HCT116 (cell line): ENCODE measurements around the gene FBXO40. TPM values are rescaled to one million over a fixed set of nuclear protein-coding genes. Genes with fewer than 3 reads are reported as not detected.
"Not testable (repeated sequence)": the region's sequence is repeated elsewhere in the genome, so short reads cannot be mapped to it uniquely, and the experiment has no call there.

ENCODE experiments used
- ATAC-seq: fragments of 200-7000 bp; cut with Tn5 transposase; 2 replicates; pipeline ENCODE4 v1.9.1; 2020; ENCODE audit warnings: mild to moderate bottlenecking, moderate library complexity
- BruUV-seq: library from RNA; stranded (reverse); fragments of 400-500 nt; replicated peaks from 2 replicates; lab custom pipeline; 2021; lab: Mats Ljungman, UMichigan
- CTCF ChIA-PET: fragments of 300-600 bp; sonication (Branson Sonifier 250); formaldehyde crosslinking; loops from one replicate; lab custom pipeline; 2021; ENCODE audit warnings: antibody characterized with exemption; lab: Charles Lee
- POLR2A ChIA-PET: fragments of 300-600, 350-600 bp; sonication (Branson Sonifier 250); formaldehyde crosslinking; loops from one replicate; lab custom pipeline; 2021; ENCODE audit warnings: antibody characterized with exemption; lab: Charles Lee
- RAD21 ChIA-PET, 2 experiments: fragments of 300-600 bp; sonication (Branson Sonifier 250); formaldehyde crosslinking; loops; one replicate each; lab custom pipeline; 2023; ENCODE audit warnings: low total read pairs in 2 of 2; ENCODE audit not compliant: uncharacterized antibody in 2 of 2, unreplicated experiment in 2 of 2, low non-redundant PET in 1 of 2; lab: Charles Lee
- DNase-seq: peaks from one replicate; pipeline ENCODE4 v3.0.0-alpha.2; 2010; ENCODE audit warnings: low read depth, low spot score
- H2AFZ ChIP-seq: fragments of 200-600 bp; shearing (Covaris generic), sonication (generic); 2 replicates; pipeline ENCODE4 v1.6.1; 2017; ENCODE audit warnings: low read depth, mixed run types, mixed read lengths, antibody characterized with exemption, low read length; ENCODE audit not compliant: poor library complexity, severe bottlenecking
- H3K27ac ChIP-seq: 2 replicates; pipeline ENCODE4 v1.5.1; 2012; ENCODE audit warnings: low read depth, low read length
- H3K27me3 ChIP-seq: fragments of 200-600 bp; sonication (generic); 2 replicates; pipeline ENCODE4 v1.6.1; 2016; ENCODE audit warnings: mixed run types, low read length, mixed read lengths; ENCODE audit not compliant: insufficient read depth
- H3K36me3 ChIP-seq, 2 experiments: fragments of 200-500 bp in 1 of 2; fragments of 200-600 bp in 1 of 2; sonication (Bioruptor generic) in 1 of 2; sonication (generic) in 1 of 2; 2 replicates each; pipeline versions ENCODE4 v1.5.1 to v1.6.1; 2014 to 2016; ENCODE audit warnings: low read length in 2 of 2, inconsistent platforms in 1 of 2, mixed read lengths in 1 of 2, mixed run types in 1 of 2; ENCODE audit not compliant: insufficient read depth in 2 of 2, control insufficient read depth in 1 of 2
- H3K4me1 ChIP-seq, 2 experiments: fragments of 200-600 bp in 1 of 2; sonication (generic) in 1 of 2; 2 replicates each; pipeline versions ENCODE4 v1.5.1 to v1.6.1; 2012 to 2017; ENCODE audit warnings: low read length in 2 of 2, inconsistent platforms in 1 of 2, mild to moderate bottlenecking in 1 of 2, mixed read lengths in 1 of 2, mixed run types in 1 of 2, moderate library complexity in 1 of 2; ENCODE audit not compliant: insufficient read depth in 2 of 2, control insufficient read depth in 1 of 2
- H3K4me2 ChIP-seq: fragments of 200-600 bp; sonication (generic); 2 replicates; pipeline ENCODE4 v1.6.1; 2017; ENCODE audit warnings: mixed run types, low read length, mixed read lengths
- H3K4me3 ChIP-seq, 2 experiments: fragments of 200-600 bp in 1 of 2; sonication (generic) in 1 of 2; replicated peaks in 1 of 2; 2 replicates each; pipeline ENCODE4 v1.5.1; 2011 to 2016; ENCODE audit warnings: low read length in 2 of 2, control low read depth in 1 of 2, low read depth in 1 of 2, mild to moderate bottlenecking in 1 of 2, mixed read lengths in 1 of 2, mixed run types in 1 of 2
- H3K79me2 ChIP-seq: fragments of 200-600 bp; sonication (generic); 2 replicates; pipeline ENCODE4 v1.6.1; 2017; ENCODE audit warnings: mild to moderate bottlenecking, mixed run types, low read length, moderate library complexity, mixed read lengths; ENCODE audit not compliant: insufficient read depth
- H3K9ac ChIP-seq: fragments of 200-600 bp; sonication (generic); 2 replicates; pipeline ENCODE4 v1.6.1; 2016; ENCODE audit warnings: low read length, mixed read lengths
- H3K9me2 ChIP-seq: fragments of 200-600 bp; sonication (generic), shearing (Covaris generic); 2 replicates; pipeline ENCODE4 v1.6.1; 2017; ENCODE audit warnings: mixed run types, mild to moderate bottlenecking, moderate library complexity; ENCODE audit not compliant: insufficient read depth
- H3K9me3 ChIP-seq, 2 experiments: fragments of 200-500 bp in 1 of 2; fragments of 200-600 bp in 1 of 2; sonication (Bioruptor generic) in 1 of 2; sonication (generic) in 1 of 2; 2 replicates each; pipeline ENCODE4 v1.6.1; 2014 to 2017; ENCODE audit warnings: low read length in 2 of 2, mixed read lengths in 2 of 2, inconsistent platforms in 1 of 2, low read depth in 1 of 2, mild to moderate bottlenecking in 1 of 2, mixed run types in 1 of 2, moderate library complexity in 1 of 2; ENCODE audit not compliant: control insufficient read depth in 1 of 2, insufficient read depth in 1 of 2
- H4K20me1 ChIP-seq: fragments of 200-600 bp; sonication (generic), shearing (Covaris generic); 2 replicates; pipeline ENCODE4 v1.6.1; 2017; ENCODE audit warnings: mixed run types, mild to moderate bottlenecking, moderate library complexity; ENCODE audit not compliant: insufficient read depth
- ATF3 ChIP-seq: IDR thresholded peaks from 2 replicates; pipeline ENCODE4 v1.6.1; 2012
- CBX3 ChIP-seq: IDR thresholded peaks from 2 replicates; pipeline ENCODE4 v1.6.1; 2012; ENCODE audit warnings: low read depth
- CEBPB ChIP-seq: IDR thresholded peaks from 2 replicates; pipeline ENCODE4 v1.6.1; 2012; ENCODE audit warnings: low read depth
- EGR1 ChIP-seq: IDR thresholded peaks from 2 replicates; pipeline ENCODE4 v1.6.1; 2012; ENCODE audit warnings: low read depth
- ELF1 ChIP-seq: IDR thresholded peaks from 2 replicates; pipeline ENCODE4 v1.6.1; 2012; ENCODE audit warnings: low read depth, borderline replicate concordance
- EZH2 ChIP-seq: fragments of 200-600 bp; sonication (generic); IDR thresholded peaks from 2 replicates; pipeline ENCODE4 v1.6.1; 2017; ENCODE audit warnings: antibody characterized with exemption, mixed run types
- FOSL1 ChIP-seq: IDR thresholded peaks from 2 replicates; pipeline ENCODE4 v1.6.1; 2012; ENCODE audit warnings: low read depth
- JUND ChIP-seq: IDR thresholded peaks from 2 replicates; pipeline ENCODE4 v1.6.1; 2012
- MAX ChIP-seq: IDR thresholded peaks from 2 replicates; pipeline ENCODE4 v1.6.1; 2012
- POLR2A ChIP-seq: IDR thresholded peaks from 2 replicates; pipeline ENCODE4 v1.7.0; 2011; ENCODE audit warnings: borderline replicate concordance; ENCODE audit not compliant: insufficient read depth, insufficient read length; ENCODE audit errors: extremely low read depth
- POLR2AphosphoS5 ChIP-seq: IDR thresholded peaks from 2 replicates; pipeline ENCODE4 v1.6.1; 2011; ENCODE audit warnings: mild to moderate bottlenecking, low read depth, low read length, moderate library complexity
- RAD21 ChIP-seq: IDR thresholded peaks from 2 replicates; pipeline ENCODE4 v1.6.1; 2012; ENCODE audit warnings: low read depth, mild to moderate bottlenecking
- SIN3A ChIP-seq: IDR thresholded peaks from 2 replicates; pipeline ENCODE4 v1.6.1; 2012; ENCODE audit warnings: low read depth
- SP1 ChIP-seq: IDR thresholded peaks from 2 replicates; pipeline ENCODE4 v1.6.1; 2012; ENCODE audit warnings: low read depth
- SRF ChIP-seq: IDR thresholded peaks from 2 replicates; pipeline ENCODE4 v1.6.1; 2012; ENCODE audit warnings: low read depth
- TCF7L2 ChIP-seq: IDR thresholded peaks from 2 replicates; pipeline ENCODE4 v1.7.0; 2011; ENCODE audit warnings: borderline replicate concordance, inconsistent platforms; ENCODE audit not compliant: insufficient read depth, insufficient read length; ENCODE audit errors: extremely low read depth
- YY1 ChIP-seq: IDR thresholded peaks from 2 replicates; pipeline ENCODE4 v1.6.1; 2011; ENCODE audit warnings: low read length, low read depth, moderate library complexity, mild to moderate bottlenecking; ENCODE audit not compliant: insufficient replicate concordance; ENCODE audit errors: extremely low read depth
- ZFX ChIP-seq: fragments of 450-650 bp; IDR thresholded peaks from 2 replicates; pipeline ENCODE4 v1.6.1; 2017
- ZNF274 ChIP-seq: fragments of 200-500 bp; sonication (Bioruptor generic); IDR thresholded peaks from 2 replicates; pipeline ENCODE4 v1.6.1; 2014; ENCODE audit warnings: mild to moderate bottlenecking, low read depth, low read length, inconsistent platforms
- intact Hi-C: fragments of 100-400 bp; cut with micrococcal nuclease; formaldehyde crosslinking; loops from 2 replicates; pipeline ENCODE4 v1.10.0; 2022
- total RNA-seq: library from RNA; stranded (reverse); gene quantifications from one replicate; pipeline ENCODE4 v1.2.1, GENCODE V29; 2021; ENCODE audit not compliant: unreplicated experiment

FBXO40 gene
- total RNA-seq, 1 experiment from 2014 or later = not detected

- DNase-seq (no peak), ATAC-seq (no peak)
- POLR2A ChIA-PET = no interaction called here
- Histone ChIP-seq H3K79me2 (no peaks in the 10 kb centered on the region), H2AFZ (no peak overlapping the region), H3K4me2 (no peak overlapping the region), H3K9me3 (no peaks in the 10 kb centered on the region), H3K36me3 (no peaks in the 10 kb centered on the region), H3K9ac (no peak overlapping the region), H4K20me1 (no peaks in the 10 kb centered on the region), H3K4me3 (no peak overlapping the region), H3K9me2 (no peaks in the 10 kb centered on the region), H3K27me3 (no peaks in the 10 kb centered on the region), H3K4me1 (0 out of 4 replicates have a peak, but pooled peaks cover 0 to under 1% of the 10 kb centered on the region in 2 experiments), H3K27ac (no peak overlapping the region)
- RAD21 ChIA-PET = no interaction called here
- no peak for TF ChIP-seq POLR2A
- TF ChIP-seq FOSL1 = no peak
- TF ChIP-seq SIN3A = no peak
- no peak for TF ChIP-seq ELF1
- no peak for TF ChIP-seq SP1
- TF ChIP-seq ATF3 = no peak
- no peak for TF ChIP-seq EGR1
- TF ChIP-seq ZFX = no peak
- TF ChIP-seq JUND = no peak
- no peak for TF ChIP-seq ZNF274
- TF ChIP-seq POLR2AphosphoS5 = no peak
- no peak for TF ChIP-seq YY1
- CTCF ChIA-PET = no interaction called here
- intact Hi-C loops = no loop called here
- no TSS peak for BruUV-seq
Observed at GRCh38 chr3:121595765-121596406, 2.7 kb downstream of the FBXO40 start.

GRCh38 chr3:121598564-121598963 is 5.4 kb downstream of the FBXO40 start:
- no TSS peak for BruUV-seq
- H3K9me2 ChIP-seq = no peaks in the 10 kb centered on the region; the same call in 1 of the 2 replicates
- H3K4me3 ChIP-seq = no peak overlapping the region
- H4K20me1 ChIP-seq = no peaks in the 10 kb centered on the region
- ChIA-PET RAD21 (no interaction called here), POLR2A (no interaction called here), CTCF (no interaction called here)
- no peaks in the 10 kb centered on the region for H3K27me3 ChIP-seq
- DNase-seq (no peak), ATAC-seq (no peak)
- H3K27ac ChIP-seq = no peak overlapping the region
- H3K4me1 ChIP-seq = 0 out of 4 replicates have a peak, but pooled peaks cover 0 to 3% of the 10 kb centered on the region in 2 experiments
- intact Hi-C loops = no loop called here
- no peaks in the 10 kb centered on the region for H3K79me2 ChIP-seq
- no peak for TF ChIP-seq TCF7L2
- no peak for TF ChIP-seq RAD21
- no peak for TF ChIP-seq EGR1
- no peak for TF ChIP-seq POLR2AphosphoS5
- no peak for TF ChIP-seq SRF
- TF ChIP-seq EZH2 = no peak
- TF ChIP-seq SIN3A = no peak
- no peak for TF ChIP-seq JUND
- TF ChIP-seq MAX = no peak
- TF ChIP-seq CEBPB = no peak
- TF ChIP-seq POLR2A = no peak
- no peak for TF ChIP-seq CBX3
- H3K9ac ChIP-seq = no peak overlapping the region
- H3K36me3 ChIP-seq = no peaks in the 10 kb centered on the region
- H2AFZ ChIP-seq = no peak overlapping the region
- no peak overlapping the region for H3K4me2 ChIP-seq
- H3K9me3 ChIP-seq = no peaks in the 10 kb centered on the region

GRCh38 chr3:121599900-121600299 is 6.7 kb downstream of the FBXO40 start:
- ATAC-seq, DNase-seq, H3K9me3 ChIP-seq, intact Hi-C loops, H3K4me3 ChIP-seq, H3K27me3 ChIP-seq, H4K20me1 ChIP-seq, H3K36me3 ChIP-seq, H3K4me2 ChIP-seq, H3K79me2 ChIP-seq, POLR2A ChIA-PET, BruUV-seq, RAD21 ChIA-PET, H2AFZ ChIP-seq, H3K9ac ChIP-seq, H3K9me2 ChIP-seq, CTCF ChIA-PET, H3K4me1 ChIP-seq, H3K27ac ChIP-seq: not testable (repeated sequence)
